ENCODE data around the gene SLC4A1.
A peak's percentile ranks its signal among the peaks of the same experiment; 100 is the strongest.

Gene SLC4A1

DNA sequence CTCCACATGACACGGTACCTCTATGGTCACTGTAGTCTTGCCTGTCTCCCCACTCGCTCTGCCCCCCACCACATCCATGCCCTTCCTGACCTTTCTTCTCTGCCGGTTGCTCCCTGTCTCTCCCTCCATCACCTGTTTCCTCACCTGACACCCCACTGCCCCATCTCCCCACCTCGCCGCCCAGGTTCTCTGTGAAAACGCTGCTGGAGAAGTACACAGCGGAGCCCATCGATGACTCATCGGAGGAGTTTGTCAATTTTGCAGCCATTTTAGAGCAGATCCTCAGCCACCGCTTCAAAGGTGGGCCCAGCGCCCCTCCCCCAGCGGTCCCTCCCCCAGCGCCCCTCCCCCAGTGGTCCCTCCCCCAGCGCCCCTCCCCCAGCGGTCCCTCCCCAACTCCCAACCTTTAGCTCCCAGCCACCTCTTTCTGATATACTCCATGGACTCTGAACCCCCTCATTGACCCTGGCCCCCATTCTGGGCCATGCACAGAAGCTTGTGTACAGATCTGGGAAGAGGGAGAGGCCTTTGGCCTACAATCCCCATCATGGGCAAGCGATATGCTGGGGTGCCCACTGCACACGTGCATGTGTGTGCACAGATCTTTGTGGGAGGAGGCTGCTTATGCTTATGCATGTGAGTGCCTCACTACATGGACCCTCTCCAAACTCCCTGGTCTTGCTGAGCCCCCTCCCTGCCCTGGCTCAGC is 44.6 kb upstream of the SLC4A1 start:
- TF ChIP-seq, protein P1, sequence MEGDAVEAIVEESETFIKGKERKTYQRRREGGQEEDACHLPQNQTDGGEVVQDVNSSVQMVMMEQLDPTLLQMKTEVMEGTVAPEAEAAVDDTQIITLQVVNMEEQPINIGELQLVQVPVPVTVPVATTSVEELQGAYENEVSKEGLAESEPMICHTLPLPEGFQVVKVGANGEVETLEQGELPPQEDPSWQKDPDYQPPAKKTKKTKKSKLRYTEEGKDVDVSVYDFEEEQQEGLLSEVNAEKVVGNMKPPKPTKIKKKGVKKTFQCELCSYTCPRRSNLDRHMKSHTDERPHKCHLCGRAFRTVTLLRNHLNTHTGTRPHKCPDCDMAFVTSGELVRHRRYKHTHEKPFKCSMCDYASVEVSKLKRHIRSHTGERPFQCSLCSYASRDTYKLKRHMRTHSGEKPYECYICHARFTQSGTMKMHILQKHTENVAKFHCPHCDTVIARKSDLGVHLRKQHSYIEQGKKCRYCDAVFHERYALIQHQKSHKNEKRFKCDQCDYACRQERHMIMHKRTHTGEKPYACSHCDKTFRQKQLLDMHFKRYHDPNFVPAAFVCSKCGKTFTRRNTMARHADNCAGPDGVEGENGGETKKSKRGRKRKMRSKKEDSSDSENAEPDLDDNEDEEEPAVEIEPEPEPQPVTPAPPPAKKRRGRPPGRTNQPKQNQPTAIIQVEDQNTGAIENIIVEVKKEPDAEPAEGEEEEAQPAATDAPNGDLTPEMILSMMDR (IDR thresholded peaks at IDR 0.05; ENCODE audit: extremely low read depth, missing control alignments) = no peak
- no peak for DNase-seq (ENCODE audit: low spot score)

DNA sequence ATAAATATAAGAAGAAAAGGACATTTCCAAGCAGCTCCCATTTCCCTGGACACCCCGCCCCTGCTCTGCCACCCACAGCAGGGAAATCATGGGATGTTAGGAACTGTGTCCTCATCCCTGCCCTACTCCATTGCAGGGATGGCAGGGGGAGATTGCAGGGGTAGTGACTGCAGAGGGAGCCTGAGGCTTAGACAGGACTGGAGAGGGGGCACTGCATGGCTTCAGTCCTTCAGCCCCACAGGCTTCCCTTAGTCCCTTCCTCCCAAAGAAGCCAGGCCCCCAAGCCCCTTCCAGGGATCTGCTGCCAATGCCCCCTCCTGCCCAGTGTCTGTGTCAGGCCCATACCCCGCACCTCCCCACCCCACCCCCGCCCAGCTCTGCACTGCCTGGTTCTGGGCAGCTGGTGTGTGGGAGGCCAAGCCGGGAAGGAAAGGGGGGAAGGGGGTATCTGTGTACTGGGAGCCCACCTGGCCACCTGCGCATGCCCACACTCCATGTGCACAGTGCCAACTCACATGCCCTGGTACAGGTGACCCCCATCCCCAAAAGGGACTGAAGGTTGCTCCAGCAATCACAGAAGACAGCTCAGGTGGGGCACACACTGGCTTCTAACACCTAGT is 43.7 kb upstream of the SLC4A1 start:
- DNase-seq (ENCODE audit: low spot score) = no peak
- TF ChIP-seq, protein P1 (IDR thresholded peaks at IDR 0.05; ENCODE audit: extremely low read depth, missing control alignments) = no peak

DNA sequence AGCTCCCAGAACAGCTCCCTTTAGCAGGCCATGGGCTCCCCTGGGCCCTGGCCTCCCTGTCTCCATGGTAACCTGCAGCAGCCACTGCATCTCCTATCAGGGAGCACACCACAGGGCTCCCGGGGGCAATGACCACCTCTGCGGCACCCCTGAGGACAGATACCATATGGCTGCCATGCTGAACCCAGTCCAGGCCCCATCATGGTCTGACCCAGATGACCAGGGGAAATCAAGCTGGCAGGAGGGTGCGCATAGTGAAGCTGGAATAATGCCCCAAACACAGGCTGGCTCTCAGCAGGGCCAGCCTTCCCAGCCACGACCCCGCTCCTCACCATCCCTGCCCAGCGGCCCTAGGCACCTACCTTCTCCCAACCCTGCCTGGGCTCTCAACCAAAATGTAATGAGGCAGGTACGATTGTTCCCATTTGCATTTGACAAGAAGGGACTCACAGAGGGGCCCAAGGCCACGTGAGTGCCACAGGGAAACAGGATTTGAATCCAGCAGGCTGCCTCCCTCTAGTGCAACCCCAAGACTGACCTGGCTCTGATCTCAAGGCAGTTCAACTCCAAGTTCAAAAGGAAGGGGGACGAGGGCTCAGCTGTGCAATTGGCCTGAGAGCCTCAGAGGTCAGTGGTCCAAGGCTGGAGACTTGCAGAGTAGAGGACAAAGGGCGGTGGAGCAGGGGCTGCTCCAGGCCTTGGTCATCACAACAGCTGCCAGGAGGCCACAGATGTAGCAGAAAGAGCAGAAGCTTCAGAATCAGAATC is 42.9 kb upstream of the SLC4A1 start:
- no peak for DNase-seq (ENCODE audit: low spot score)
- TF ChIP-seq, protein P1 (IDR thresholded peaks at IDR 0.05; ENCODE audit: extremely low read depth, missing control alignments) = no peak

DNA sequence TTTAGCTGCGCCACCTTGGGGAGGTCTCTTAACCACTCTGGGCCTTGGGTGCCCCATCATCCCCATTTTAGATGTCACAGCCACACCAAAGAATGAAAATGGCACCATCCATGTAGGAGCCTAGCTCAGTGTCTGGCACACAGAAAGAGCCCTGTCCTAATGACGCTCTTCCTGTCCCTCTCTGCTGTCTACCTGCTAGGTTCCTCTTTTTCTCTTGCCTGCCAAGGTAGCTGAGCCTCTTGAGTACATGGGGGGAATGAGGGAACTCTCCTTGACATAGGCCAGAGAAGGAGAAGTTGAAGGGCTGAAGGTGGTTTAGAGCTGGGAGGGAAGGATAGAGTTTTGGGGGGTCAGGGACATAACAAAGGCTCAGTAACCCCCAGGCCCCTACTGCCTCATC is 42.3 kb upstream of the SLC4A1 start:
- TF ChIP-seq, protein P1 (IDR thresholded peaks at IDR 0.05; ENCODE audit: extremely low read depth, missing control alignments) = no peak
- no peak for DNase-seq (ENCODE audit: low spot score)

DNA sequence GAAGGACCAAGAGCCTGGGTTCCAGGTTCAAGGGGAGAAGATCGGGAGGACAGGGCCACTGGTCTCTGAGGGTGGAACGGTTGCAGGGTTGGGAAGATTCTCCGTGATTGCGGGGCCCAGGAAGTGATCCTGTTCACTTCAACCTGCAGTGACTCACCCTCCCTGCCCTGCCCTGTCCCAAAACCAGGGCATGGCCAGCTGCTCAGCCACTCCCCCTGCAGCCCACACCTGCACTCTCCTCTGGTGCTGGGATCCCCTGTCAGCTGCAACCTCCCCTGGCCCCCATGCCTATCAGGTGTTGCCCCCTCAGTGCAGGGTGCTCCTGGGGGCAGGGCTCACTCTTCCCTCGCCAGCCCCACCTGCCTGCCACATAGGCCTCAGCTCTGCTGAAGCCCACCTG is 41.5 kb upstream of the SLC4A1 start:
- TF ChIP-seq, protein P1 (IDR thresholded peaks at IDR 0.05; ENCODE audit: extremely low read depth, missing control alignments) = no peak

DNA sequence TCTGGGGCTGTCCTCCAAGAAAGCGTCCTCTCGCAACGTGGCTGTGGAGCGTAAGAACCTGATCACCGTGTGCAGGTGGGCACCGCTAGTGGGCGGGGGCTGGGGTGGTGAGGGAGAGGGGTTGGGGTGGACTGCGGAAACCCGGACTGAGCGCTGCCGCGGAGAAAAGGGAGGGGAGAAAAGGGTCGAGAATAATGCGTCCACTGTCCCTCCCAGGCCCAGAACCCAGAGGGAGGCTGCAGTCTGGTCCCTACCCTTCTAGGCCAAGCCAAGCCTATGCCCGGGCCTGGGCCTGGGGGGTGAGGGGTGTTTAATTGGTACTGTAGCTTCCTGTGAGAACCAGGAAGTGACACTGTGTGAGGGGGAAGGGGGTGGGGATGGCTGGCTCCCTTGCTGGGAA is 40.9 kb upstream of the SLC4A1 start:
- no peak for DNase-seq (ENCODE audit: low spot score)
- TF ChIP-seq, protein P1 (IDR thresholded peaks at IDR 0.05; ENCODE audit: extremely low read depth, missing control alignments) = no peak

More for the DNA sequence above, 41.5 kb upstream of the SLC4A1 start:
- DNase-seq (ENCODE audit: low spot score) = no peak

DNA sequence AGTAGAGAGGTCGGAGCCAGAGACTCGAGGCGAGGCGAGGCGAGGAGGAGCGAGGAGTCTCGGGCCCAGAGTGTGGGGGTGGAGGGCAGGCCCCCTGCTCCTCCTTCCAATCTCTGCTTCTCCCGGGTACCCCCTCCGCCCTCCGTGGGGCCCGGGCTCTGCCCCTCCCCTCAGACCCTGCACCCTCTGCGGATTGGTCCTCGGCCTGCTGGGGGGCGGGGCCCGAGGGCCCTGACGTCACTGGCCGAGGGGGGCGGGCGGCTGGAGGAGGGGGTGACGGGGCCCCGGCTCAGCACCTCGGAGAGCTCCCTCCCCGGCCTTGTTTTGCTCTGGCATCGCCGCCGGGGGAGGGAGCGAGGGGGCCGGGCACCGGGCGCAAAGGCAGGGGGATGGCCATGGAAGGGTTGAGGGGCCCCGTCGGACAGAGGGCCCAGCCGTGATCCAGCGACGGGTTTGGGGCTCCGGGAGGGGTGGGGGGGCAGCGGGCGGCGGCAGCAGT is 40.4 kb upstream of the SLC4A1 start, which contains the start of gene RUNDC3A:
RUNDC3A (plus strand) TSS at position 282 of the 499 bp plus-strand sequence. CDS start 232 bp downstream, outside the sequence.
- DNase-seq (ENCODE audit: low spot score) = peak; percentile 92
- TF ChIP-seq, protein P1 (IDR thresholded peaks at IDR 0.05; ENCODE audit: extremely low read depth, missing control alignments) = no peak

Measured in GM20000 (cell line).